NCI-H1417 treated with DMSO at 0.1 percent for 48 hours (cell line): ENCODE measurements around the gene APOE.
"Not testable (repeated sequence)": the region's sequence is repeated elsewhere in the genome, so short reads cannot be mapped to it uniquely, and the experiment has no call there.

Experiments used
- DNase-seq: peaks from one replicate; lab custom pipeline; 2025; lab: John Stamatoyannopoulos, UW

The APOE gene

GRCh38 chr19:44909775-44910174 is 4.2 kb downstream of the APOE start:
- no peak for DNase-seq

- DNase-seq: not testable (repeated sequence)
Measured at GRCh38 chr19:44911896-44912295, 6.3 kb downstream of the APOE start.

GRCh38 chr19:44912854-44913253 is 7.3 kb downstream of the APOE start:
- DNase-seq: no peak

- DNase-seq: not testable (repeated sequence)
Measured at GRCh38 chr19:44913512-44914432, 8.2 kb downstream of the APOE start.

DNA sequence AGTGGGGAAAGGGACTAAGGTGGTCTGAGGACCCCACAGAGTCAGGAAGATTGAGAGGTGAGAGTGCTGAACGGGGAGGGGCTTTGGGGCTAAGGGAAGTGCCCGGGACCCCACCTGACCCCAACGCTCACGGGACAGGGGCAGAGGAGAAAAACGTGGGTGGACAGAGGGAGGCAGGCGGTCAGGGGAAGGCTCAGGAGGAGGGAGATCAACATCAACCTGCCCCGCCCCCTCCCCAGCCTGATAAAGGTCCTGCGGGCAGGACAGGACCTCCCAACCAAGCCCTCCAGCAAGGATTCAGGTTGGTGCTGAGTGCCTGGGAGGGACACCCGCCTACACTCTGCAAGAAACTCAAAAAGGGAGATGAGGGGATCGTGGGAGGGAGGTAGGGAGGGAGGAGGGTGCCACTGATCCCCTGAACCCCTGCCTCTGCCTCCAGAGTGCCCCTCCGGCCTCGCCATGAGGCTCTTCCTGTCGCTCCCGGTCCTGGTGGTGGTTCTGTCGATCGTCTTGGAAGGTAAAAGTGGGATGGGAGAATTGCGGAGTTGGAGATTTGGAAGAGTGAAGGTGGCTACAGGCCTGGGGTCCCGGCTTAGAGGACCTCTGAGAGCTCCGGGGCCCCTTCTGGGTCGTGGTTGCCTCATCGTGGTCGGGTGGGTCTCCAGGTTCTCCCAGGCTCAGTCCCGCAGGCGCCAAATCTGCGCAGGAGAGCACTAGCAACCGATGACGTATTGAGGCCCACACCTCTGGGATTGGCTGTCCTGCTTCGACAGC is 9.0 kb downstream of the APOE start, which contains the start of gene APOC1:
TSS of gene APOC1 (plus strand) at position 176 of the 774 bp plus-strand sequence. CDS start at position 460, 284 bp downstream.
- not testable (repeated sequence) for DNase-seq

DNA sequence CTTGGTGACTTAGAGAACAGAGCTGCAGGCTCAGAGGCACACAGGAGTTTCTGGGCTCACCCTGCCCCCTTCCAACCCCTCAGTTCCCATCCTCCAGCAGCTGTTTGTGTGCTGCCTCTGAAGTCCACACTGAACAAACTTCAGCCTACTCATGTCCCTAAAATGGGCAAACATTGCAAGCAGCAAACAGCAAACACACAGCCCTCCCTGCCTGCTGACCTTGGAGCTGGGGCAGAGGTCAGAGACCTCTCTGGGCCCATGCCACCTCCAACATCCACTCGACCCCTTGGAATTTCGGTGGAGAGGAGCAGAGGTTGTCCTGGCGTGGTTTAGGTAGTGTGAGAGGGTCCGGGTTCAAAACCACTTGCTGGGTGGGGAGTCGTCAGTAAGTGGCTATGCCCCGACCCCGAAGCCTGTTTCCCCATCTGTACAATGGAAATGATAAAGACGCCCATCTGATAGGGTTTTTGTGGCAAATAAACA is 18.7 kb downstream of the APOE start:
- no peak for DNase-seq

GRCh38 chr19:44925114-44925891 is 19.7 kb downstream of the APOE start:
- no peak for DNase-seq

- DNase-seq: not testable (repeated sequence)
Measured at GRCh38 chr19:44926245-44927077, 20.9 kb downstream of the APOE start.

DNA sequence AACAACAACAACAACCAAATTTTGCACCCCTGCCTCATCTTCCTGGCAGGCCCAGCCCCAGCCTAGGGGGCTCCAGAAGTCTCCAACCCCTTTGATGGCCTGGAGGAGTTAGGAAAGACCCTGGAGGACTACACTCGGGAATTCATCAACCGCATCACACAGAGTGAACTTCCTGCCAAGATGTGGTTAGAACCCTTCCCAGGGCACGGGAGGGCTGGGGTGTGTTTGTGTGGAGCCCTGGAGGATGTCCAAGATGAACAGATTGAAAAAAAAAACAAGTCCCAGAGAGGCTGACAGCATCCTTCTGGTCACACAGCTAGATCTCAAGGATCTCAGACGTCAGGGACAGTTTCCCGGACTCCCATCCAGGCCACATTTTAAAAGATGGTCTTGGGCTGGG is 22.1 kb downstream of the APOE start:
- DNase-seq: no peak

DNA sequence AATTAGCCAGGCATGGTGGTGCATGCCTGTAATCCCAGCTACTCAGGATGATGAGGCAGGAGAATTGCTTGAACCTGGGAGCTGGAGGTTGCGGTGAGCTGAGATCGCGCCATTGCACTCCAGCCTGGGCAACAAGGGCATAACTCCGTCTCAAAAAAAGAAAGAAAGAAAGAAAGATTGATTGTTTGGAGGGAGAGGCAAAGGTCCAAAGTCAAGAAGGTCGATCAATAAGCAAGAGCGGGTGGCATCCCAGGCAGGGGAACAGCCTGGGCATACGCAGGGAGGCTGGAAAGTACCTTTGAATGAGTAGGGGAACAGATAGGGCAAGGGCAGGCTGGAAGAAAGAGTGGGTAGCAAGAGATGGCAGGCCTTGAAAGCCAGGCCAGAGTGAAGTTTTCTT is 24.5 kb downstream of the APOE start:
- no peak for DNase-seq

DNA sequence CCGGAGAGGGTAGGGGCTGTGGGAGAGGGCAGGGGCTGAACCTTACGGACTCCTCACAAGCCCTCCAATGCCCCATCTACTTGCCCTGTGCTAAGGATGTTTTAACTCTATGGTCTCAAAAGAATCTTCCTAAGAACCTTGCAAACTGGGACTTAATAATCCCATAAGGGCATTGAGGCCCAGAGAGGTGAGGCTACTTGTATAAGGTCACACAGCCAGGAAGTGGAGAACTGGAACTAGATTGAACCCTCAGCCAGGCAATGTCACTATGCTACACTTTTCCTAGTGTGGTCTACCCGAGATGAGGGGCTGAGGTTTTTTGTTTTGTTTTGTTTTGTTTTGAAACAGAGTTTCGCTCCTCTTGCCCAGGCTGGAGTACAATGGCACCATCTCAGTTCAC is 25.9 kb downstream of the APOE start:
- no peak for DNase-seq

DNA sequence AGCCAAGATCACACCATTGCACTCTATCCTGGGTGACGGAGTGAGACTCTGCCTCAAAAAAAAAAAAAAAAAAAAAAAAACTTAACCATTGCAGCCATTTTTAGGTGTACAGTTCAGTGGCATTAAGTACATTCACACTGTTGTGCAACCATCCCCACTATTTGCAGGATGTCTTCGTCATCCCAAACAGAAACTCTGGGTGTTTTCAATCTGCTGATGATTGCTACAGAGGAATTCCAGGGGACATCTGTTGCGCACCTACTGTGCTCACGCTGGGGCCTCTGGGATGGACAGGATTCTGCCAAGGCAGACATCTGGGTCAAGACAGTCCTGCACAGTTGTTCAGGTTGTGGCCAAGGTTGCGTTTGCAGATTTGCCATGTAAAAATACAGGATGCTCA is 34.1 kb downstream of the APOE start:
- DNase-seq: no peak

DNA sequence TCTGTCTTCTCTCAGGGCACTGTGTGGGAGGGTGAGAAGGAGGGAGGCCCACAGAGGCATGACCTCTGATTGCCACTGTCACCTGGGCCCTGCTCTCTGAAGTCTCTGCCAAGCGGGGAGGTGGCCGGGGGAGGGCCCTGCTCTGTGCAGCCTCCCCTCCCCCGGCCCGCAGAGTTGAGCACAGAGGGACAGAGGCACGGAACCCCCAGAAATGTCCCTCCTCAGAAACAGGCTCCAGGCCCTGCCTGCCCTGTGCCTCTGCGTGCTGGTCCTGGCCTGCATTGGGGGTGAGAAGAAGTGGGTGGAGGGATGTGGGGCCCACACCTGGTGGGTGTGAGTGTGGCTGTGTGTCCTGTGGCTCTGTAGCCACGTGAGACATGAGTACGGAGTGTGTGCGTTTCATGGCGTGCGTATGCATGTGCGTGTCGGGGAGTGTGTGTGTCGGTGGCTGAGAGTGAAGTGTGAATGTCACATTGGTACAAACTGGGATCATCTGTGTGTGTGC is 36.5 kb downstream of the APOE start, which contains the start of gene APOC4:
TSS of gene APOC4 (plus strand) at position 171 of the 505 bp plus-strand sequence. CDS start at position 212, 41 bp downstream.
- DNase-seq: no peak

DNA sequence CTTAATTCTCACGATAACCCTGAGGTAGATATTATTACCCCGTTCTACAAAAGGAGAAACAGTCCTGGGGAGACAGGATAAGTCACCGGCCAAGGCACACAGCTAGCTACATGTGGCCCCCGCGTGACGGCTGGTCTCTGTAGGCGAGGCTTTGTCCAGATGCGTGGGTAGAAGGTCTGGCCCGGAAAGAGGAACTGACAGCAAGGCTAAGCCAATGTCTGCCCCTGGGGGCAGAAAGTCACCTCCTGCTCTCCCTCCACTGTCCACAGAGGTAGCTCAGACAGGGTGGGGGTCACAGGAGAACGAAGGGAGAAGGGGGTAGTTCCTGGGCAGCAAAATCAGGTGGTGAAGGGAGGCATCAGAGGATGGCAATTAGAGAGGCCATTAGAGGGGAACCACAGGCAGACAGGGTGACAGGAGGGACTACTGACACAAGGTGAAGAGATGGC is 38.2 kb downstream of the APOE start:
- no peak for DNase-seq

DNA sequence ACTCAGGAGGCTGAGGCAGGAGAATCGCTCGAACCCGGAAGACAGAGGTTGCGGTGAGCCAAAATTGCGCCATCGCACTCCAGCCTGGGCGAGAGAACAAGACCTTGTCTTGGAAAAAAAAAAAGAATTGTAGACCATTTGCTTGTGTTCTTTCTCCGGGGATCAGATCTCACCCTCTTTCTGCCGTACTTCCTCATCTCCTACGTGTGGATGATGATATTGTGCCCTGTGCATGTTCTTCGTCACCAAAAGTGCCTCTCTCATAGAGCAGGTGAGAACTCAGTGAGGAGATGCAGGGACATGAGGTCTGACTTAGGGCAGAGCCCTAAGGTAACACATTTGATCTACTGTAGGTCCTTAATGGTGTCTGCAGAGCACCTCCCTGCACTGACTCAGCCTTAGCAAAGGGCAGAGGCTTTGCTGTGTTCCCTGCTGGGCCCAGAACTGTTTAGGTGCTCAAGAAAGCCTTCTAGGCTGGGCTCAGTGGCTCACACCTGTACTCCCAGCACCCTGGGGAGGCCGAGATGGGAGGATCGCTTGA is 41.5 kb downstream of the APOE start:
- DNase-seq: no peak

- DNase-seq: no peak
Measured at GRCh38 chr19:44948237-44948636, 42.6 kb downstream of the APOE start.

- no peak for DNase-seq
Measured at GRCh38 chr19:44948763-44949374, 43.3 kb downstream of the APOE start.

DNA sequence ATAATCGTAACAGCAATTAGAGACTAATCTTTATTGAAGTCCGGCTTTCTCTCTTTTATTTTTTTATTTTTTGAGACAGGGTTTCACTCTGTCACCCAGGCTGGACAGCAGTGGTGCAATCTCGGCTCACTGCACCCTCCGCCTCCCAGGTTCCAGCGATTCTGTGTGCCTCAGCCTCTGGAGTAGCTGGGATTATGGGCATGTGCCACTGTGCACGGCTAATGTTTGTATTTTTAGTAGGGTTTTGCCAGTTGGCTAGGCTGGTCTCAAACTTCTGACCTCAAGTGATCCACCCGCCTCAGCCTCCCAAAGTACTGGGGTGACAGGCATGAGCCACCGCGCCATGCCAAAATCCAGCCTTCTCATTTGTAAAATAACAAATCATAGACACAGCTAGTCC is 44.0 kb downstream of the APOE start:
- DNase-seq: no peak

DNA sequence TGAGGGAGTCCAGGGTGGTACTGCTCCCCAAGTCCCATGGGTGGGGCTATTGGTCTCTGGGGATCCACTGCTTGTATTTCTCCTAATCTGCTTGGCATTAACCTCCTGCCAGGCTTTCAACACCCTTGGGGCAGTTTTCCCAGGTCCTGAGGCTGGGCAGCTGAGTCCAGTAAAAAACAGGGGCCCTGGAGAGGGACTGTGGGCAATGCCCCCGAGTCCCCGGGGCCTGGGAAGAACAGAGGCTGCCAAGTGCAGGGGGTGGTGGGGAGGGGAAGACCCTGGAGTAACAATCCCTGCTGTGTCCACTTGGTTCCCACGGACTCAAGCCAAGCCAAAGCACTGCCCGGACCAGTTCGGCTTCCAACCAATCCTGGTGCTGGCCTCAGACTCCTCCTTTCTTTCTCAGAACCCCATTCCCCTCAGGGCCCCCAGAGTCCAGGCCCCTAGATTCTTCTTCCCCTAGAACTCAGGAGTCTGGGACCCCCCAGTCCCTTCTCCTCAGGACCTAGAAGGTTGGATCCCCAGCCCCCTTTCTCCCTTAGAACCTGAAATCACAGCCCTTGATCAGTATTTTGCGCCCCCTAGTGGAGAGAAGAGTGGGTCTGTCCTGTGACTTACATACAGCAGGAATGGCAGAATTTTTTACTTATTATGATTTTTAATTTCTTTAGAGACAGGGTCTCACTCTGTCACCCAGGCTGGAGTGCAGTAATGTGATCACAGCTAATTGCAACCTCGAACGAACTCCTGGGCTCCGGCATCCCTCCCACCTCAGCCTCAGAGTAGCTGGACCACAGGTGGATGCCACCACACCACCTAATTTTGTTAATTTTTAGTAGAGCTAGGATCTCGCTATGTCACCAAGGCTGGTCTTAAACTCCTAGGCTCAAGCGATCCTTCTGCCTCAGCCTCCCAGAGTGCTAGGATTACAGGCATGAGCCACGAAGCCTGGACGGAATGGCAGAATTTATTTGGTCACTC is 45.9 kb downstream of the APOE start:
- no peak for DNase-seq
